PC-9 (cell line): ENCODE results near the gene ZSCAN16.

Source experiments
- CTCF ChIP-seq: fragments of 200-600 bp; sonication (generic); conservative IDR thresholded peaks from 2 replicates; pipeline ENCODE4 v1.6.1; 2017; ENCODE audit warnings: mixed run types, antibody characterized with exemption, mild to moderate bottlenecking, moderate library complexity
- EZH2 ChIP-seq: fragments of 200-600 bp; sonication (generic); IDR thresholded peaks from 2 replicates; pipeline ENCODE4 v1.8.0; 2017; ENCODE audit warnings: antibody characterized with exemption, low read depth

- no peak for TF ChIP-seq CTCF
- no peak for TF ChIP-seq EZH2
Observed at GRCh38 chr6:28167926-28168325, 43.5 kb downstream of the ZSCAN16 start.
